NB4 (cell line): ENCODE measurements around the gene GMDS.
"Not testable (repeated sequence)": the region's sequence is repeated elsewhere in the genome, so short reads cannot be mapped to it uniquely, and the experiment has no call there.

Experiments used
- DNase-seq: peaks from one replicate; pipeline ENCODE4 v3.0.0; 2010; ENCODE audit warnings: low read depth
- H3K4me3 ChIP-seq: one replicate; pipeline ENCODE4 v1.5.1; 2011; ENCODE audit warnings: mild to moderate bottlenecking, low read depth, low read length, moderate library complexity
- CTCF ChIP-seq: IDR thresholded peaks from one replicate; pipeline ENCODE4 v1.5.1; 2012; ENCODE audit warnings: low read depth, low read length
- MYC ChIP-seq: IDR thresholded peaks from 2 replicates; pipeline ENCODE4 v1.6.1; 2011; ENCODE audit warnings: low read depth, low read length
- POLR2A ChIP-seq: IDR thresholded peaks from 2 replicates; pipeline ENCODE4 v1.6.1; 2011; ENCODE audit warnings: mild to moderate bottlenecking; ENCODE audit not compliant: insufficient read length; ENCODE audit errors: extremely low read depth
- TF ChIP-seq, protein P1 (sequence below): IDR thresholded peaks from 2 replicates; pipeline ENCODE4 v1.6.1; 2011; ENCODE audit warnings: low read depth, low read length

The GMDS gene

DNA sequence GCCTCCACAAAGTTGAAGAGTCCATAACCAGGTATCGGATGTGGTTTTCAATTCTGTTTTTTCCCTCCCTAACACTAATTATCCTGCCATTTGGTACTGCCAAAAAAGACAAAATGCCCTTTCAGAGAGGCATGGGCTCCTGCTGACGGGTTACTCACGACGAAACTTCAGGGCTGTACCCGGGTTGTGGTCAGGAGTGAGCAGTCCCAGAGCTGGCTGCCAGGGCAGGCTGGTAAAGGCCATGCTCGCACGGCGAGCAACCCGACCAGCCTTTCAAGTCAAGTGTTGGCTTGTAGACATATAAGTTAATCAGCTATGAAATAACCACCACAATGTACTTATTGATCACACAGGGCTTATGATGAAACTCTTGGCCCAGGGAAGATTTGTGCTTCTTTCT is 483.2 kb downstream of the GMDS start:
- DNase-seq, result no peak
- no peak overlapping the region for H3K4me3 ChIP-seq
- TF ChIP-seq, protein P1, sequence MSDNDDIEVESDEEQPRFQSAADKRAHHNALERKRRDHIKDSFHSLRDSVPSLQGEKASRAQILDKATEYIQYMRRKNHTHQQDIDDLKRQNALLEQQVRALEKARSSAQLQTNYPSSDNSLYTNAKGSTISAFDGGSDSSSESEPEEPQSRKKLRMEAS, result no peak
- TF ChIP-seq MYC (no peak), POLR2A (no peak), CTCF (no peak)

DNA sequence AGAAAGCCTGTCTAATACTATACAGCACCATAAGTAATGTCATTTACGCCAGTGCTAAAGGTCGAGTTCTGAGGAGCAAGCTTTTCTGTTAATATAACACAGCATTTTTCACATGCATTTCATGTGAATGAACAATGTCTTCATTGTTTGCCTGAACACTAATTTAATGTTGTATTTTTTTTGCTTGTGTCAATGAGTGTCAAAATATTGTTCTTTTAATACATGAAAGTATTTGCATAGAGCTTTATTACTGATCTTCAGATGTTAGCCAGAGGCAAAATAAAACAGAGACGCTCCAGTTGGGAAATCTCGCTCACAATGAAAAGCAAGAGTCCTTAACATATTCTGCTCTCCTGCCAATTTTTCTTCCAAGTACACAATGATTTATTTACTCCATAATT is 483.9 kb downstream of the GMDS start:
- H3K4me3 ChIP-seq, result no peak overlapping the region
- DNase-seq, result no peak
- TF ChIP-seq MYC, result no peak
- TF ChIP-seq, protein P1, result no peak

GRCh38 chr6:1760876-1761275 is 484.5 kb downstream of the GMDS start:
- TF ChIP-seq MYC (no peak), POLR2A (no peak), CTCF (no peak)
- TF ChIP-seq, protein P1, result no peak
- DNase-seq, result no peak
- H3K4me3 ChIP-seq, result no peak overlapping the region

DNA sequence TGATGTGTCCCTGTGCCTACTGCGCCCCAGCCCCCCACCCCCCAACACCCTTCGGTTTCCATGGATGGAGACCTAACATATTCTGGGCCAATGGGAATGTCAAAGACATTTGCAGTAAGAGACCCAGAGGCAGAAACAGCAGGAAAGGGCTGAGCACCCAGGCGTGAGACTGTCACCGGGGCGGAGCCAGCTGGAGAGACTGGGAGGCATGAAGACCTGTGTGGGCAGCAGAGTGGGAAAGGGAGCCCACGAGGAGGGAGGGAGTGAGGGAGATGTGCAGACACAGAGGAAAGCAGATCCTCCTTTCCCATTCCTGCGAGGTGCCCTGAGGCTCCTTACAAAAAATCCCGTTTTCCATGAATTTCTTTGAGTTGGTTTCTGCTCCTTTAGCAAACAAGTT is 485.5 kb downstream of the GMDS start:
- no peak for DNase-seq
- no peak overlapping the region for H3K4me3 ChIP-seq
- no peak for TF ChIP-seq MYC

DNA sequence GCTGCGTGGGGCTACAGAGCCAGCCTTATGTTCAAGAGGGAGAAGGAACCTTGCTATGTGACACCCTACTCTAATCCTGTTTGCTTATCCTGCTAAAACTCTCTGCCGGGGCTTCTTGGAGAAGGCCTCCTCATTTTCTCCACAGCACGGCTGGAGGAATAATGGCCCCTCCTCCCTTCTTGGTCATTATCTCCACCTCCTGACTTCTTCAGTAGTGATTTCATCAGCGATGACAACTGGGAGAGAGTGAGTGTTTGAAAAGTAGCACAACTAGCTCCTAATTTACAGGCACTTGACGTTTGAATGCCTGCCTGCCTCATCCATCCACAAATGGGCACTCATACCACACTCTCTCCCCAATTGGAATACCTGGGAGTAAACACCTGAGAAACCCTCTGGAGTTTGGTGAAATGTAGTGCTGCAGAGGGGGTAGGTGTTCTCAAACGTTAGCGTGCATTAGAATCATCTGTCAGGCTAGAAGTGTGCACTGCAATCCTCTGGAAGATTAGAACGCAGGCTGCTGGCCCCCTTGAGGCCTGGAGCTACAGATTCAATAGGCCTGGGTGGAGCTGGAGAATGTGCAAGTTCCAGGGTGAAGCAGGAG is 487.2 kb downstream of the GMDS start:
- DNase-seq, result no peak
- H3K4me3 ChIP-seq, result no peak overlapping the region
- TF ChIP-seq, protein P1, result no peak
- TF ChIP-seq POLR2A (no peak), MYC (no peak), CTCF (no peak)

GRCh38 chr6:1757131-1757530 is 488.3 kb downstream of the GMDS start:
- DNase-seq, result no peak
- H3K4me3 ChIP-seq, result no peak overlapping the region
- no peak for TF ChIP-seq POLR2A
- TF ChIP-seq, protein P1, result no peak
- no peak for TF ChIP-seq MYC
- TF ChIP-seq CTCF, result no peak

DNA sequence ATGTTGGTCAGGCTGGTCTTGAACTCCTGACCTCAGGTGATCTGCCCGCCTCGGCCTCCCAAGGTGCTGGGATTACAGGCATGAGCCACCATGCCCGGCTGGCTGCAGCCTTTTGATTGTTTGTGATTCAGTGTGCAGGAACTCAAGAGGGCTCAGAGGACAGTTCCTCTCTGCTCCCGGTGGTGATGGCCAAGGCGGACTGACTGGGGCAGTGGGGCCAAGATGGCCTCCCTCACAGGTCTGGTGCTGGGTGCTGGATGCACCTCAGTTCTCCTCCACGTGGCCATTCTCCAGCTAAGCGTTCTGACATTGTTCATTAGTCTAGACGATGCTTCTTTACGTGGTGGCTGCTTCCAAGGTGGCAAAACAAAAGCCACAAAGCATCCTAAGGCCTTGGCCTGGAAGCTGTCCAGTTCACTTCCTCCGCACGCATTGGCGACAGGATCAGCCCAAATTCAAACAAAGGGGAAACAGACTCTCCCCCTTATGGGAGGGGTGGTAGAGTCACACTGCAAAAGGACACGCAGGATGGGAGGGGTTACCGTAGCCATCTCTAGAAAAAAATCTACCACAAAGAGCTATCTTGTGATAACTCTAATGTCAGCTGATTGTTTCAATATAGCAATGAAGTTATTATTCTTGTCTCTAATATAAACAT is 488.8 kb downstream of the GMDS start:
- no peak for DNase-seq

DNA sequence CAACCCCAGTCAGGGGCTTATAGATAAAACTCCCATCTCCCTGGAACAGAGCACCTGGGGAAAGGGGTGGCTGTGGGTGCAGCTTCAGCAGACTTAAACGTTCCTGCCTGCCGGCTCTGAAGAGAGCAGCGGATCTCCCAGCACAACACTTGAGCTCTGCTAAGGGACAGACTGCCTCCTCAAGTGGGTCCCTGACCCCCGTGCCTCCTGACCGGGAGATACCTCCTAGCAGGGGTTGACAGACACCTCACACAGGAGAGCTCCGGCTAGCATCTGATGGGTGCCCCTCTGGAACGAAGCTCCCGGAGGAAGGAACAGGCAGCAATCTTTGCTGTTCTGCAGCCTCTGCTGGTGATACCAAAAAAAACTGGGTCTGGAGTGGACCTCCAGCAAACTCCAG is 494.3 kb downstream of the GMDS start:
- DNase-seq, H3K4me3 ChIP-seq: not testable (repeated sequence)

More for the DNA sequence above, 488.8 kb downstream of the GMDS start:
- H3K4me3 ChIP-seq, result no peak overlapping the region
- TF ChIP-seq CTCF, result no peak
- TF ChIP-seq, protein P1, result no peak
- no peak for TF ChIP-seq MYC
- no peak for TF ChIP-seq POLR2A
